ENCODE data around the gene TP53BP2. TPM values are rescaled to one million over a fixed set of nuclear protein-coding genes. Genes with fewer than 3 reads are reported as not detected.
A peak's percentile ranks its signal among the peaks of the same experiment; 100 is the strongest.

Gene TP53BP2
- total RNA-seq, 4 donors from 2014 or later: 33.9 to 73.2 (median 52.3) TPM

DNA sequence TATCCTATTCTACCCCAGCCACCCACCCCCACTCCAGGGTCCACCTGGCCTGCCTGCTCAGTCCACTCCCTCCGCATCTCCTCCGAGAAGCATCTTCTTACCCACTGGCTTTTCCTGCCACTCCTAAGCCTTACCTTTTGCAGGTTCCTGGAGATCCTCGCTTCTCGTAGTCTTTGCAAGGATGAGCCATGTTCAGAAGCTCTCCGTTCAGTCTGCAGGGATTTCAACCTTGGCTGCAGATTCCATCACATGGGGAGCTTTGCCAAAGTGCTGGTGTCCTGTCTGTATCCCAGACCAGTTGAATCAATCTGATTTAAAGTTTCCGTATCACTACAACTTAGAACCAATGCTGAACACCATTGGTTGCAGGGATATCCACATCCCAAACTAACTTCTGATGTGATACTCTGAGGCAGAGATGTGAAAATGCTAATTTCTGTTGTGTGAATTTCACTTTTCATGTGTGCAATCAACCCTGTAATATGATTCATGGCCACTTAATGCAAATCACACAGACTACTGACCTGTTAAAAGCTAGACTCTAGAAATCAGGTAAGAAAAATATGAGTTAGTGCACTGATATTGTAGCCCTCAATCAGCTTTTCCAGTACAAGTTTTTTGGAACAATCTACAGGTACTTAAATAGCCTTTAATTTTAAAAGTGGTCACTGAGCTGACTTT, 71.5 kb downstream of the TP53BP2 start:
- 85 to 89% methylated on average over 6 of the region's 6 CpGs for WGBS, 2 donors
- H3K9me3 ChIP-seq: no peaks in the 10 kb centered on the region
- no peaks in the 10 kb centered on the region for H3K27me3 ChIP-seq
- no peak for DNase-seq (ENCODE audit: low spot score in 2 of 2)
- no peak for TF ChIP-seq EP300 (IDR thresholded peaks at IDR 0.05)
- TF ChIP-seq, protein P1, sequence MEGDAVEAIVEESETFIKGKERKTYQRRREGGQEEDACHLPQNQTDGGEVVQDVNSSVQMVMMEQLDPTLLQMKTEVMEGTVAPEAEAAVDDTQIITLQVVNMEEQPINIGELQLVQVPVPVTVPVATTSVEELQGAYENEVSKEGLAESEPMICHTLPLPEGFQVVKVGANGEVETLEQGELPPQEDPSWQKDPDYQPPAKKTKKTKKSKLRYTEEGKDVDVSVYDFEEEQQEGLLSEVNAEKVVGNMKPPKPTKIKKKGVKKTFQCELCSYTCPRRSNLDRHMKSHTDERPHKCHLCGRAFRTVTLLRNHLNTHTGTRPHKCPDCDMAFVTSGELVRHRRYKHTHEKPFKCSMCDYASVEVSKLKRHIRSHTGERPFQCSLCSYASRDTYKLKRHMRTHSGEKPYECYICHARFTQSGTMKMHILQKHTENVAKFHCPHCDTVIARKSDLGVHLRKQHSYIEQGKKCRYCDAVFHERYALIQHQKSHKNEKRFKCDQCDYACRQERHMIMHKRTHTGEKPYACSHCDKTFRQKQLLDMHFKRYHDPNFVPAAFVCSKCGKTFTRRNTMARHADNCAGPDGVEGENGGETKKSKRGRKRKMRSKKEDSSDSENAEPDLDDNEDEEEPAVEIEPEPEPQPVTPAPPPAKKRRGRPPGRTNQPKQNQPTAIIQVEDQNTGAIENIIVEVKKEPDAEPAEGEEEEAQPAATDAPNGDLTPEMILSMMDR (IDR thresholded peaks at IDR 0.05): no peak
- peaks cover 0 to 53% (median 13%) of the 10 kb centered on the region in 4 donors for H3K4me1 ChIP-seq
- no peak overlapping the region for H3K4me3 ChIP-seq
- peaks cover 4 to 93% (median 16%) of the 10 kb centered on the region in 3 donors for H3K36me3 ChIP-seq
- no peak overlapping the region for H3K27ac ChIP-seq

DNA sequence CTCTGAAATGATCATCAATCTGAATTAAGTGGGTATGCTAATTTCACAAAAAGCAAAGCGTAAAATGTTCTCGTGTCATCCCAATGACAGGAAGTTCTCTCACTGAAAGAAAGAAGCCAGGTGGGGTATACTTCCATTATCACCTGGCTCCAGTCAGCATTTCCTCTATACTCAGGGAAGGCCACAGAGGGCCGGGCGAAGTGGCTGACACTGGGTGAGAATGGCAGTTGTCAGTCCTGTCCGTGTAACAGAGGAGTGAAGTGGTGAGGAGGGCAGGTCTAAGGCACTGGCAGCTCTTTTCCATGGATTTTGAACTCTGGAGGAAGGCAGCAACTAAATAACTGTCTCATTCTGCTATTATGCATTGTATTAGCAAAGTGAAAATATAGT, 73.0 kb downstream of the TP53BP2 start:
- no peak for DNase-seq (ENCODE audit: low spot score in 2 of 2)
- Histone ChIP-seq H3K27ac (peak overlapping the region in 2 of 4 donors; percentile 82 to 83), H3K36me3 (peaks cover 4 to 84% (median 16%) of the 10 kb centered on the region in 3 donors), H3K4me1 (peaks cover 0 to 53% (median 13%) of the 10 kb centered on the region in 4 donors), H3K9me3 (no peaks in the 10 kb centered on the region), H3K27me3 (no peaks in the 10 kb centered on the region), H3K4me3 (no peak overlapping the region)
- TF ChIP-seq EP300 (IDR thresholded peaks at IDR 0.05) (no peak), POLR2A (IDR thresholded peaks at IDR 0.05) (no peak)
- TF ChIP-seq, protein P1 (IDR thresholded peaks at IDR 0.05): no peak
- WGBS, 2 donors: 87 to 88% methylated on average over 5 of the region's 5 CpGs

DNA sequence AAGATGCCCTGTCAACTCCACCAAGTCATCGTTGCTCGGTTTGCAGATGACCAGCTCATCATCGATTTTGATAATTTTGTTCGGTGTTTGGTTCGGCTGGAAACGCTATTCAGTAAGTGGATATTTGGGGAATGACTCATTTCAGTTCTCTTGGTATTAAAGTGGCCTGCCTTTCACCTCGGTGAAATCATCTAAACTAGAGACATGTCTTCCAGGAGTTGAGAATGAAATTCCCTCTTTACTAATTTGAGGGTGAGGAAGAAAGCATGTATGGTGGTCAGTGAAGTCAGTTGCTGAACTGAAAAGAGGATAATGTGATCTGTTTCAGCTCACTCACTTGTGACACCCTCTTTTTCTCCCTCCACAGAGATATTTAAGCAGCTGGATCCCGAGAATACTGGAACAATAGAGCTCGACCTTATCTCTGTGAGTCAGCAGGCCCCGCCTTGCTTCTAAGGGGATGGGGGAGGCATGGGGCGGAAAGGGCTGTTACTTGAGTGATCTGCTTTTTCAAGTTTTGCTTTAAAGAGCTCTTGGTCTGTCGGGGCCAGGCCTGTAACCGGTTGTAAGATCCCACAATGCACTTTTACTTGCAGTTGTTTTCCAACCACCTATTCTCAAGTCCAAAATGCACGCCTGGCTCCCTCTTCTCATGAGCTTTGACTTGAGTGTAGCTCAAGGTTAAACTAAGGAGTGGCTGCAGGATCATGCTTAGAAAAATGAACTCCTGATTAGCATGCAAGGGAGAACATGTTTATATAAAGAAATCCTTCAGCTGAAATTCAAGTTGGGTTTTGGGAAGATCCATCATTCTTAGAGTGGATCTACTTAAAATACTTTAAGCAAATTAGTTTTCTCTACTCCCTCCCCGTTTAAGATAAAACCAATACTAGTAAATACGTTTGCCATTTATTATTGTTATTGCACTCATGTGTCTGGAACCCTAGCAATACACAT, 73.7 kb downstream of the TP53BP2 start:
- no peak overlapping the region for H3K4me3 ChIP-seq
- H3K36me3 ChIP-seq: peaks cover 4 to 77% (median 16%) of the 10 kb centered on the region in 3 donors

DNA sequence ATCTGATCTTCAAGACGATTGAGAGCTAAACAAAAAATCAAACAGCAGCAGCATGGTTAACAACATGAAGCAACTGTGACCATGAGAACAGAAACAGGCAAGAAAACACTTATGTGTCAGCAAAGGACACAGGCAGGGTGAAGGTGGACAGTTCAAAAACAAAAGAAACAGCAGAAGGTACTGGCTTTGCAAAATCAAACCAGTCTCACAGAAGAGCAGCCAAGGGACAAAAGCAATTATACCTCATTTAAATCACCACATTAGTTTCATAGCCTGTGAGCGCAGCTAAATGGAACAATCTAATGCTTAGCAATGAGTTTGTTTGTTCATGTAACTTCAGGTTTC, 74.3 kb downstream of the TP53BP2 start:
- peaks cover 0 to 53% (median 13%) of the 10 kb centered on the region in 4 donors for H3K4me1 ChIP-seq
- peak overlapping the region in 3 of 4 donors; percentile 61 to 83 (median 82) for H3K27ac ChIP-seq
- 43 to 48% methylated on average over 2 of the region's 2 CpGs for WGBS, 2 donors
- H3K9me3 ChIP-seq: no peaks in the 10 kb centered on the region
- H3K36me3 ChIP-seq: peaks cover 4 to 77% (median 16%) of the 10 kb centered on the region in 3 donors
- H3K27me3 ChIP-seq: no peaks in the 10 kb centered on the region
- no peak overlapping the region for H3K4me3 ChIP-seq
- TF ChIP-seq, protein P1 (IDR thresholded peaks at IDR 0.05): no peak
- TF ChIP-seq EP300 (IDR thresholded peaks at IDR 0.05) (no peak), POLR2A (IDR thresholded peaks at IDR 0.05) (no peak)
- no peak for DNase-seq (ENCODE audit: low spot score in 2 of 2)

More for the DNA sequence above, 73.7 kb downstream of the TP53BP2 start:
- TF ChIP-seq, protein P1 (IDR thresholded peaks at IDR 0.05): no peak
- no peak for TF ChIP-seq POLR2A (IDR thresholded peaks at IDR 0.05)
- no peak for TF ChIP-seq EP300 (IDR thresholded peaks at IDR 0.05)
- H3K9me3 ChIP-seq: no peaks in the 10 kb centered on the region
- H3K27ac ChIP-seq: peak overlapping the region; percentile 52 to 83 (median 72)
- 18 to 42% methylated on average over 16 of the region's 16 CpGs for WGBS, 2 donors
- peak in 1 of 2 donors; percentile 39 for DNase-seq (ENCODE audit: low spot score in 2 of 2)
- no peaks in the 10 kb centered on the region for H3K27me3 ChIP-seq
- H3K4me1 ChIP-seq: peaks cover 0 to 53% (median 13%) of the 10 kb centered on the region in 4 donors
